ENCODE measurements around the gene FOXS1. TPM values are rescaled to one million over a fixed set of nuclear protein-coding genes. Genes with fewer than 3 reads are reported as not detected.
A peak's percentile ranks its signal among the peaks of the same experiment; 100 is the strongest.

Gene FOXS1
- total RNA-seq, 1 donor from 2014 or later, result 0.22 TPM

DNA sequence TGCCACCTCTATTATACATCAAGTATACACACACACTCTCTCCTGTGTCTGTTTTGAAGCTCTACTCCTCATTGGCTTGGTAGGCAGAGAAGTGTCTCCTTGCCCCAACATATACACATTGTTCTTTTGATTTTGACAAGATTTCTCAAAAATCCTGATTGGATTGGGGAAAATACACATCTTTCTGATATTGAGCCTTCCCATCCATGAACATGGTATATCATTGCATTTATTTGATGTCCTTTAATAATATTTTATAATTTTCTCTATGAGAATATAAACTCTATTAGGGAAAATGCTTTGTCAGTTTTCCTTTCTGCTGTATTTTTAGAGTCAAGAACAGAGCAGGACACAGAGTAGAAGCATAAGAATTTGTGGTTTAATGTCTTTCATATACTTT lies 32.3 kb upstream of the FOXS1 start:
- H3K36me3 Mint-ChIP-seq, result no peaks in the 10 kb centered on the region
- H3K9me3 Mint-ChIP-seq, result no peaks in the 10 kb centered on the region
- no peak overlapping the region for H3K4me3 Mint-ChIP-seq
- peaks cover 18% of the 10 kb centered on the region for H3K27me3 Mint-ChIP-seq
- H3K27ac Mint-ChIP-seq, result no peak overlapping the region
- TF ChIP-seq, protein P1, sequence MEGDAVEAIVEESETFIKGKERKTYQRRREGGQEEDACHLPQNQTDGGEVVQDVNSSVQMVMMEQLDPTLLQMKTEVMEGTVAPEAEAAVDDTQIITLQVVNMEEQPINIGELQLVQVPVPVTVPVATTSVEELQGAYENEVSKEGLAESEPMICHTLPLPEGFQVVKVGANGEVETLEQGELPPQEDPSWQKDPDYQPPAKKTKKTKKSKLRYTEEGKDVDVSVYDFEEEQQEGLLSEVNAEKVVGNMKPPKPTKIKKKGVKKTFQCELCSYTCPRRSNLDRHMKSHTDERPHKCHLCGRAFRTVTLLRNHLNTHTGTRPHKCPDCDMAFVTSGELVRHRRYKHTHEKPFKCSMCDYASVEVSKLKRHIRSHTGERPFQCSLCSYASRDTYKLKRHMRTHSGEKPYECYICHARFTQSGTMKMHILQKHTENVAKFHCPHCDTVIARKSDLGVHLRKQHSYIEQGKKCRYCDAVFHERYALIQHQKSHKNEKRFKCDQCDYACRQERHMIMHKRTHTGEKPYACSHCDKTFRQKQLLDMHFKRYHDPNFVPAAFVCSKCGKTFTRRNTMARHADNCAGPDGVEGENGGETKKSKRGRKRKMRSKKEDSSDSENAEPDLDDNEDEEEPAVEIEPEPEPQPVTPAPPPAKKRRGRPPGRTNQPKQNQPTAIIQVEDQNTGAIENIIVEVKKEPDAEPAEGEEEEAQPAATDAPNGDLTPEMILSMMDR (conservative IDR thresholded peaks at IDR 0.05), result no peak
- DNase-seq (ENCODE audit: extremely low spot score, unreplicated experiment), result no peak
- peaks cover 3% of the 10 kb centered on the region for H3K4me1 Mint-ChIP-seq (ENCODE audit: unreplicated experiment)

DNA sequence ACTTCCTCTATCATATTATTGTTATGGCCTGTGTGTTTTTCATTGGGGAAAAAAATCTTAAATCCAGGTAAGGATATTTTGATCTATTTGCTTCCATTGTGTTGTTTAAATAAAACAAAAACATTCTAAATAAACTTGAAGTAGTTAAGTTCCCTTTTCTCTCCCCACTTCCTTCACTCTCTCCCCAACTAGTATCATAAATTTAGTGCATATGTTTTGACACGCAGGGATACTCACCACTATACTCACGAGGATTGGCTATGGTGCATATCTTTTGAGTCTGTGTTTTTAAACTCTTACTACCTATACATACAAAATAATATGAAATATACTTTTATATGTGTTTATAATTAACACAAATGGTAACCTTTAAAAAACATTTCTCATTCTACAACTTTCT lies 30.3 kb upstream of the FOXS1 start:
- H3K4me1 Mint-ChIP-seq (ENCODE audit: unreplicated experiment), result peaks cover 3% of the 10 kb centered on the region
- H3K27me3 Mint-ChIP-seq, result peaks cover 34% of the 10 kb centered on the region
- DNase-seq (ENCODE audit: extremely low spot score, unreplicated experiment), result no peak
- H3K9me3 Mint-ChIP-seq, result no peaks in the 10 kb centered on the region
- no peaks in the 10 kb centered on the region for H3K36me3 Mint-ChIP-seq
- TF ChIP-seq, protein P1 (conservative IDR thresholded peaks at IDR 0.05), result no peak
- no peak overlapping the region for H3K4me3 Mint-ChIP-seq
- H3K27ac Mint-ChIP-seq, result no peak overlapping the region

DNA sequence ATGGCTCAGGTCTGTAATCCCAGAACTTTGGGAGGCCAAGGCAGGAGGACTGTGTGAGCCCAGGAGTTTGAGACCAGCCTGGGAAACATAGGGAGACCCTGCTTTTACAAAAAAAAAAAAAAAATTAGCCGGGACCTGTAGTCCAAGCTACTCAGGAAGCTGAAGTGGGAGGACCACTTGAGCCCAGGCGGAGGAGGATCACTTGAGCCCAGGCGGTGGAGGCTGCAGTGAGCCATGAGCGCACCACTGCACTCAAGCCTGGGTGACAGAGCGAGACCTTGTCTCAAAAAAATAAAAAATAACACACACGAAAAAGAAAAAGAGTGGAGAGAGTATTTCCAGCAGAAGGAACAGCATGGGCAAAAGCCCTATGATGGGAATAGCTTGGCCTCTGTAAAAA lies 27.0 kb upstream of the FOXS1 start:
- H3K4me3 Mint-ChIP-seq, result peak overlapping the region; percentile 61
- H3K9me3 Mint-ChIP-seq, result no peaks in the 10 kb centered on the region
- TF ChIP-seq, protein P1 (conservative IDR thresholded peaks at IDR 0.05), result no peak
- DNase-seq (ENCODE audit: extremely low spot score, unreplicated experiment), result no peak
- peaks cover 13% of the 10 kb centered on the region for H3K4me1 Mint-ChIP-seq (ENCODE audit: unreplicated experiment)
- H3K36me3 Mint-ChIP-seq, result no peaks in the 10 kb centered on the region
- H3K27ac Mint-ChIP-seq, result no peak overlapping the region
- H3K27me3 Mint-ChIP-seq, result peaks cover 55% of the 10 kb centered on the region

DNA sequence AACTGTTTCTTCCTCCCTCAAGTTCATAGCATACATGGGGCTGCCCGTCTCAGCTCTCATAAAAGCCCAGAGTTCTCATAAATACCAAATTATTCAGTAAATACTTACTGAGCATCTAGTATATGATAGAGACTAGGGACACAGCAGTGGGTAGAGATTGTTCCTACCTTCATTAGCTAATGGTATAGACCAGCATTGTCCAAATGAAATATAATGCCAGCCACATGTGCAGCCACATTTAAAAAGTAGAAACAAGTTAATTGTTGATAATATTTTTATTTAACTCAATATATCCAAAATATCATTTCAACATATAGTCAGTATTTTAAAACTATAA lies 26.2 kb upstream of the FOXS1 start:
- Mint-ChIP-seq H3K4me3 (peak overlapping the region; percentile 88), H3K36me3 (no peaks in the 10 kb centered on the region), H3K27me3 (peaks cover 58% of the 10 kb centered on the region), H3K27ac (no peak overlapping the region), H3K4me1 (ENCODE audit: unreplicated experiment) (peaks cover 17% of the 10 kb centered on the region), H3K9me3 (no peaks in the 10 kb centered on the region)
- TF ChIP-seq, protein P1 (conservative IDR thresholded peaks at IDR 0.05), result no peak
- DNase-seq (ENCODE audit: extremely low spot score, unreplicated experiment), result no peak

DNA sequence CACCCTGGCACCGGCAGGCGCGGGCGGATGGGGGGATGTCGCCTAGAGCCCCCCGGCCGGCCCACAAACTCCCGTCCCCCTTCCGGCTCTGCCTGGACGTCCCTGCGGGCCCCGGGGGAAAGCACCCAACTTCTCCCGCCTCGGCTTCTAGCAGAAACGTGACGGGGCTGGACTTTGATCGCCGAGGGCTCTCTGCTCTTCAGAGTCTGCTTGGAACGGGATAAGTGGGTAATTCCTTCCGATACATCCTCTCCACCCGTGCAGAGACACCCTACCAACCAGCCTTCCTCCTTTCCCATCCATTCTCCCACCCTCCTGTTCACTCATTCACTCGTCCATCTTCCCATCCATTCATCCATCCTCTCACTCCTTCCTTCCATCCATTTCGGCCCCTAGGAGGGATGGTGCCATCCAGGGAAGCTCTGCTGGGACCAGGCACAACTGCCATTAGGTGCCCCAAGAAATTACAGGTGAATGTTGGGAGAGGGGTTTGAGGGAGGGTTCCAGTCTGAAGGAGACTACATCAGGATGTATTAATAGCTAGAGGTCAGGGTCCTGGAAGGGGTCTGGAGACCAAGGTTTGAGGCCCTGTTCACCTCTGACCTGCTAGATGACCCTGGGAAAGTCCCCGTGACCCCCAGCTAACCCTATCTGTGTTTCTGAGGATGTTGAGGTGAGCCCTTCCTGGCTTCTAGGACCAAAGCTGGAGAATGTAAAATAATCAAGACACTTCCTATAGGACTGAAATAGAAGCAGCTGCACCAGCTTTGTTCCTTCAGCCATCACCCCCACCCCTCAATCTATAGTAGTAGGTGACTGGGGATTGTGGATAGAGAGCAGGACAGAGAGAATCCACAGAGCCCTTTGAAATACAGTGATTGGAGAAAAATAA lies 25.6 kb upstream of the FOXS1 start:
- H3K27ac Mint-ChIP-seq, result peak overlapping the region; percentile 61
- H3K4me1 Mint-ChIP-seq (ENCODE audit: unreplicated experiment), result peaks cover 17% of the 10 kb centered on the region
- H3K4me3 Mint-ChIP-seq, result peak overlapping the region; percentile 88
- peaks cover 60% of the 10 kb centered on the region for H3K27me3 Mint-ChIP-seq
- DNase-seq (ENCODE audit: extremely low spot score, unreplicated experiment), result no peak
- H3K36me3 Mint-ChIP-seq, result no peaks in the 10 kb centered on the region
- H3K9me3 Mint-ChIP-seq, result no peaks in the 10 kb centered on the region
- TF ChIP-seq, protein P1 (conservative IDR thresholded peaks at IDR 0.05), result no peak
